Measurements from ENCODE around the gene GTPBP6. TPM values are rescaled to one million over a fixed set of nuclear protein-coding genes. Genes with fewer than 3 reads are reported as not detected.

Gene GTPBP6
- total RNA-seq, 1 experiment from 2014 or later = 72.4 TPM

DNA sequence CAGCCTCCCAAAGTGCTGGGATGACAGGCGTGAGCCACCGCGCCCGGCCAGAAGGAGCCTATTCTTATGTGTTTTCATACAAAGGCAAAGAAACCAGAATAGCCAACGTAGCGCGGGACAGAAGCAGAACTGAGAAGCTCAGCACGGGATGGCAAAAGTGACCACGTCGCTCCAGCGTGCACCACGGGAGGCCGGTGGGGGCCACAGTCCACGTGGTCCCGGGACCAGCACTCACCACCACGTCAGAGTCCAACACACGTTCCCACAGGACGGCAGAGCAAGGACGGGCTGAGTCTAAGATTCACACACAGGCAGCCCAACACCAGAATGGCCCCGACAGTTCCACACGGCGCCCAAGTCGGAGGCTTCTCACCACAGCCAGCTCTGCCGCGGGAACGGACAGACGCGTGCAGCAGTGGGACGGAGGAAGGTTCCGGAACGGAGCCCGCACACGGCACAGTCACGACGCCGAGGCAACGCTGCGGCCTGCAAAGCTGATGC, 18.8 kb upstream of the GTPBP6 start:
- H3K27ac Mint-ChIP-seq (ENCODE audit: unreplicated experiment) = no peak overlapping the region
- H3K36me3 ChIP-seq (ENCODE audit: control insufficient read depth, insufficient read depth, low read length) = no peaks in the 10 kb centered on the region; the same call in 1 of the 2 replicates

DNA sequence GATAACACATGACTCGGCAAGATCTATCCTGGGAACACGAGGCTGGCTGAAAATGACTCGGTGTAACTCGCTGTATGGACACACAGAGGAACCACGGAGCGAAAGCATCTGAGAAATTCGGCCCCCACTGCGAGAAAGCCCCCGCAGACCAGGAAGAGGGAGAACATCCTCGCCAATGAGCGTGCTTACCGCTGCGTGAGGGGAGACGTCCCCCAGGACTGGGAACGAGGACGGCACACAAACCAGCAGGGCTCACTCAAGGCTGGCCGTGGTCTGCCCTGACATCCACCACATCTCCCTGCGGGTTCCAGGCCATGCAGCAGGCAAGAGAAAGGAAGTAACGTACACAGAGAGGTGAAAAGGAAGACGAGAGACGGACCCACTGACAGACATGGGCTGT, 17.6 kb upstream of the GTPBP6 start:
- POLR2A ChIA-PET = no interaction called here
- no peaks in the 10 kb centered on the region for H3K9me3 Mint-ChIP-seq (ENCODE audit: unreplicated experiment)
- no peaks in the 10 kb centered on the region for H3K4me1 Mint-ChIP-seq (ENCODE audit: low read depth, unreplicated experiment)
- intact Hi-C loops (cut with micrococcal nuclease; ENCODE audit: unreplicated experiment) = no loop called here
- BruUV-seq (replicated peaks) = no TSS peak
- CTCF ChIA-PET = no interaction called here
- H3K27me3 ChIP-seq (replicated peaks; ENCODE audit: control insufficient read depth, insufficient read depth, low read length) = no peaks in the 10 kb centered on the region
- DNase-seq = no peak
- H3K4me3 Mint-ChIP-seq (ENCODE audit: unreplicated experiment) = no peak overlapping the region
- peaks cover 77% of the 10 kb centered on the region for H3K36me3 Mint-ChIP-seq (ENCODE audit: insufficient read depth, unreplicated experiment)
- H3K27ac Mint-ChIP-seq (ENCODE audit: unreplicated experiment) = peak overlapping the region; percentile 4
- TF ChIP-seq, protein P1, sequence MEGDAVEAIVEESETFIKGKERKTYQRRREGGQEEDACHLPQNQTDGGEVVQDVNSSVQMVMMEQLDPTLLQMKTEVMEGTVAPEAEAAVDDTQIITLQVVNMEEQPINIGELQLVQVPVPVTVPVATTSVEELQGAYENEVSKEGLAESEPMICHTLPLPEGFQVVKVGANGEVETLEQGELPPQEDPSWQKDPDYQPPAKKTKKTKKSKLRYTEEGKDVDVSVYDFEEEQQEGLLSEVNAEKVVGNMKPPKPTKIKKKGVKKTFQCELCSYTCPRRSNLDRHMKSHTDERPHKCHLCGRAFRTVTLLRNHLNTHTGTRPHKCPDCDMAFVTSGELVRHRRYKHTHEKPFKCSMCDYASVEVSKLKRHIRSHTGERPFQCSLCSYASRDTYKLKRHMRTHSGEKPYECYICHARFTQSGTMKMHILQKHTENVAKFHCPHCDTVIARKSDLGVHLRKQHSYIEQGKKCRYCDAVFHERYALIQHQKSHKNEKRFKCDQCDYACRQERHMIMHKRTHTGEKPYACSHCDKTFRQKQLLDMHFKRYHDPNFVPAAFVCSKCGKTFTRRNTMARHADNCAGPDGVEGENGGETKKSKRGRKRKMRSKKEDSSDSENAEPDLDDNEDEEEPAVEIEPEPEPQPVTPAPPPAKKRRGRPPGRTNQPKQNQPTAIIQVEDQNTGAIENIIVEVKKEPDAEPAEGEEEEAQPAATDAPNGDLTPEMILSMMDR (IDR thresholded peaks at IDR 0.05; ENCODE audit: insufficient read depth in 1 of 2, low read depth in 1 of 2, low read length in 1 of 2, severe bottlenecking in 1 of 2, unreplicated experiment in 1 of 2) = no peak
- 0 out of 2 replicates have a peak, but pooled peaks cover 3% of the 10 kb centered on the region for H3K9me3 ChIP-seq
- H3K27me3 Mint-ChIP-seq (ENCODE audit: insufficient read depth, unreplicated experiment) = no peaks in the 10 kb centered on the region
- no peaks in the 10 kb centered on the region for H3K4me1 ChIP-seq
- no peaks in the 10 kb centered on the region; the same call in 1 of the 2 replicates for H3K36me3 ChIP-seq (ENCODE audit: control insufficient read depth, insufficient read depth, low read length)
- H3K4me3 ChIP-seq (ENCODE audit: low read depth, low read length) = no peak overlapping the region

More for the DNA sequence above, 18.8 kb upstream of the GTPBP6 start:
- Mint-ChIP-seq H3K4me3 (ENCODE audit: unreplicated experiment) (no peak overlapping the region), H3K4me1 (ENCODE audit: low read depth, unreplicated experiment) (no peaks in the 10 kb centered on the region), H3K36me3 (ENCODE audit: insufficient read depth, unreplicated experiment) (peaks cover 78% of the 10 kb centered on the region), H3K27me3 (ENCODE audit: insufficient read depth, unreplicated experiment) (no peaks in the 10 kb centered on the region), H3K9me3 (ENCODE audit: unreplicated experiment) (peaks cover 8% of the 10 kb centered on the region)
- Histone ChIP-seq H3K27me3 (replicated peaks; ENCODE audit: control insufficient read depth, insufficient read depth, low read length) (no peaks in the 10 kb centered on the region), H3K9me3 (peaks cover 7% of the 10 kb centered on the region; the same call in 1 of the 2 replicates), H3K4me3 (ENCODE audit: low read depth, low read length) (no peak overlapping the region), H3K4me1 (no peaks in the 10 kb centered on the region)
- DNase-seq = no peak
- TF ChIP-seq, protein P1 (IDR thresholded peaks at IDR 0.05; ENCODE audit: insufficient read depth in 1 of 2, low read depth in 1 of 2, low read length in 1 of 2, severe bottlenecking in 1 of 2, unreplicated experiment in 1 of 2) = no peak
- CTCF ChIA-PET = no interaction called here
- intact Hi-C loops (cut with micrococcal nuclease; ENCODE audit: unreplicated experiment) = no loop called here
- POLR2A ChIA-PET = no interaction called here
- no TSS peak for BruUV-seq (replicated peaks)

DNA sequence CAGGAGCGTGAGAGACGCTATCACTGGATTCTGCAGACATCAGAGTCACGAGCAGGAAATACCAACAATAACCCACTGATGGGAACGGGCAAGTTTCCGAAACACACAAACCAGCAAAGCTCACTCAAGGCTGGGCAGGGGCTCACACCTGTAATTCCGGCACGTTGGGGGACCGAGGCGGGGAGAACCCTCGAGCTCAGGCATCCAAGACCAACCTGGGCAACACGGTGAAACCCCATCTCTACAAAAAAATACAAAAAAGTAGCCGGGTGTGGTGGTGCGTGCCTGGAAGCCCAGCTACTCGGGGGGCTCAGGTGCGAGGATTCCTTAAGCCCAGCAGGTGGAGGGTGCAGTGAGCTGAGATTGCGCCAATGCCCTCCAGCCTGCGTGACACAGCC, 17.2 kb upstream of the GTPBP6 start:
- H3K36me3 Mint-ChIP-seq (ENCODE audit: insufficient read depth, unreplicated experiment) = peaks cover 73% of the 10 kb centered on the region
- TF ChIP-seq, protein P1 (IDR thresholded peaks at IDR 0.05; ENCODE audit: insufficient read depth in 1 of 2, low read depth in 1 of 2, low read length in 1 of 2, severe bottlenecking in 1 of 2, unreplicated experiment in 1 of 2) = no peak
- Histone ChIP-seq H3K27me3 (replicated peaks; ENCODE audit: control insufficient read depth, insufficient read depth, low read length) (no peaks in the 10 kb centered on the region), H3K4me1 (no peaks in the 10 kb centered on the region), H3K36me3 (ENCODE audit: control insufficient read depth, insufficient read depth, low read length) (no peaks in the 10 kb centered on the region; the same call in 1 of the 2 replicates), H3K4me3 (ENCODE audit: low read depth, low read length) (no peak overlapping the region), H3K9me3 (0 out of 2 replicates have a peak, but pooled peaks cover 3% of the 10 kb centered on the region)
- CTCF ChIA-PET = no interaction called here
- H3K4me1 Mint-ChIP-seq (ENCODE audit: low read depth, unreplicated experiment) = no peaks in the 10 kb centered on the region
- intact Hi-C loops (cut with micrococcal nuclease; ENCODE audit: unreplicated experiment) = no loop called here
- no peaks in the 10 kb centered on the region for H3K27me3 Mint-ChIP-seq (ENCODE audit: insufficient read depth, unreplicated experiment)
- no peak for DNase-seq
- no peaks in the 10 kb centered on the region for H3K9me3 Mint-ChIP-seq (ENCODE audit: unreplicated experiment)
- no TSS peak for BruUV-seq (replicated peaks)
- no peak overlapping the region for H3K4me3 Mint-ChIP-seq (ENCODE audit: unreplicated experiment)
- POLR2A ChIA-PET = no interaction called here
- H3K27ac Mint-ChIP-seq (ENCODE audit: unreplicated experiment) = no peak overlapping the region

All from Caco-2 (cell line).